Activated CD4-positive, alpha-beta T cell treated with anti-CD3 and anti-CD28 coated beads, Interleukin-2, amount 50 U/mL, for 48 hours (primary cell): ENCODE results near the gene PCDHGB3.

Experiments
- DNase-seq, 2 experiments: peaks; one replicate each; pipeline ENCODE4 v3.0.0-alpha.2; 2020

The PCDHGB3 gene

DNA sequence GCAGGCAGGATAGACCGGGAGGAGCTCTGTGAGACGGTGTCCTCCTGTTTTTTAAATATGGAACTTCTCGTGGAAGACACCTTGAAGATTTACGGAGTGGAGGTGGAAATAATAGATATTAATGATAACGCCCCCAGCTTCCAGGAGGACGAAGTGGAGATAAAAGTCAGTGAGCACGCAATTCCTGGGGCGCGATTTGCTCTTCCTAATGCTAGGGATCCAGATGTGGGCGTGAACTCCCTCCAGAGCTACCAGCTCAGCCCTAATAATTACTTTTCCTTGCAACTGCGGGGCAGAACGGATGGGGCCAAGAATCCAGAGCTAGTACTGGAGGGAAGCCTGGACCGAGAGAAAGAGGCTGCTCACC, 51.4 kb downstream of the PCDHGB3 start:
- no peak for DNase-seq
